H1 (cell line): ENCODE measurements around the gene ARHGAP10. TPM values are rescaled to one million over a fixed set of nuclear protein-coding genes. Genes with fewer than 3 reads are reported as not detected.

Experiments
- CTCF ChIA-PET: fragments of 300-600 bp; sonication (Branson Sonifier 250); formaldehyde crosslinking; loops from one replicate; lab custom pipeline; 2021; ENCODE audit not compliant: partially characterized antibody; lab: Charles Lee
- POLR2A ChIA-PET: fragments of 300-600 bp; sonication (Branson Sonifier 250); formaldehyde crosslinking; loops from one replicate; lab custom pipeline; 2021; ENCODE audit warnings: inconsistent platforms; ENCODE audit not compliant: partially characterized antibody; lab: Charles Lee
- DNase-seq, 2 experiments: peaks; one replicate each; pipeline versions ENCODE4 v3.0.0 to v3.0.0-alpha.2; 2010 to 2022; ENCODE audit warnings: low spot score in 2 of 2, low read depth in 1 of 2, mixed read lengths in 1 of 2
- FAIRE-seq: peaks from 2 replicates; lab custom pipeline; 2011; peaks lifted over from hg19 to GRCh38; lab: Jason Lieb, UNC
- H2AFZ ChIP-seq: 2 replicates; pipeline ENCODE4 v1.8.1; 2012; ENCODE audit warnings: low read length, inconsistent platforms
- H2AK5ac ChIP-seq: 2 replicates; pipeline ENCODE4 v1.6.1; 2013; ENCODE audit warnings: low read depth, low read length
- H2BK120ac ChIP-seq: replicated peaks from 2 replicates; pipeline ENCODE3; 2013; ENCODE audit warnings: low read depth, low read length, inconsistent platforms
- H2BK12ac ChIP-seq: 2 replicates; pipeline ENCODE4 v1.6.1; 2013; ENCODE audit warnings: low read depth, low read length
- H2BK15ac ChIP-seq: 2 replicates; pipeline ENCODE4 v1.6.1; 2013; ENCODE audit warnings: low read length
- H2BK20ac ChIP-seq: 2 replicates; pipeline ENCODE4 v1.6.1; 2013; ENCODE audit warnings: low read length
- H2BK5ac ChIP-seq: 2 replicates; pipeline ENCODE4 v1.6.1; 2013; ENCODE audit warnings: low read depth, low read length
- H3K14ac ChIP-seq: 2 replicates; pipeline ENCODE4 v1.6.1; 2013; ENCODE audit warnings: inconsistent platforms; ENCODE audit not compliant: insufficient read length
- H3K18ac ChIP-seq: 2 replicates; pipeline ENCODE4 v1.6.1; 2013; ENCODE audit warnings: low read length; ENCODE audit errors: extremely low read depth
- H3K23ac ChIP-seq: 2 replicates; pipeline ENCODE4 v1.6.1; 2013; ENCODE audit warnings: inconsistent platforms; ENCODE audit not compliant: insufficient read length
- H3K23me2 ChIP-seq: 2 replicates; pipeline ENCODE4 v1.6.1; 2013; ENCODE audit warnings: low read depth, low read length
- H3K27ac ChIP-seq: 2 replicates; pipeline ENCODE4 v1.6.1; 2011; ENCODE audit warnings: low read depth, low read length, inconsistent platforms
- H3K27me3 ChIP-seq, 4 experiments: replicated peaks in 1 of 4; 1 replicate in 1 of 4; 2 replicates in 3 of 4; pipeline versions ENCODE4 v1.6.1 to v1.8.1; 2011 to 2013; ENCODE audit warnings: low read length in 3 of 4, mild to moderate bottlenecking in 3 of 4, inconsistent platforms in 2 of 4, mixed read lengths in 2 of 4, moderate library complexity in 1 of 4; ENCODE audit not compliant: control insufficient read depth in 3 of 4, insufficient read depth in 3 of 4; ENCODE audit errors: extremely low read depth in 1 of 4
- H3K36me3 ChIP-seq, 4 experiments: 2 replicates each; pipeline versions ENCODE4 v1.6.1 to v1.8.1; 2011 to 2013; ENCODE audit warnings: mild to moderate bottlenecking in 4 of 4, low read length in 3 of 4, moderate library complexity in 2 of 4, control low read depth in 1 of 4, inconsistent platforms in 1 of 4; ENCODE audit not compliant: insufficient read depth in 4 of 4, control insufficient read depth in 2 of 4
- H3K4ac ChIP-seq: replicated peaks from 2 replicates; pipeline ENCODE3; 2013; ENCODE audit warnings: low read length, low read depth, mixed read lengths, inconsistent platforms; ENCODE audit not compliant: insufficient read length
- H3K4me1 ChIP-seq, 4 experiments: replicated peaks in 1 of 4; 1 replicate in 1 of 4; 2 replicates in 3 of 4; pipeline versions ENCODE4 v1.6.1 to v1.8.1; 2011 to 2013; ENCODE audit warnings: low read length in 3 of 4, inconsistent platforms in 2 of 4, mixed read lengths in 1 of 4; ENCODE audit not compliant: insufficient read depth in 4 of 4, control insufficient read depth in 3 of 4
- H3K4me2 ChIP-seq, 2 experiments: 2 replicates each; pipeline versions ENCODE4 v1.6.1 to v1.8.1; 2011 to 2013; ENCODE audit warnings: low read depth in 2 of 2, low read length in 2 of 2, control low read depth in 1 of 2, inconsistent platforms in 1 of 2, mild to moderate bottlenecking in 1 of 2; ENCODE audit not compliant: insufficient read depth in 1 of 2
- H3K4me3 ChIP-seq, 4 experiments: fragments of 200-600, 300-600 bp in 1 of 4; sonication (generic), shearing (Covaris generic), sonication (Bioruptor Twin) in 1 of 4; 2 replicates each; pipeline versions ENCODE4 v1.5.1 to v1.8.1; 2011 to 2016; ENCODE audit warnings: low read length in 4 of 4, low read depth in 3 of 4, control low read depth in 2 of 4, inconsistent platforms in 2 of 4, mild to moderate bottlenecking in 2 of 4, mixed read lengths in 1 of 4, moderate library complexity in 1 of 4; ENCODE audit not compliant: insufficient read depth in 2 of 4; ENCODE audit errors: extremely low read depth in 1 of 4
- H3K56ac ChIP-seq: replicated peaks from 2 replicates; pipeline ENCODE3; 2013; ENCODE audit warnings: low read depth, mild to moderate bottlenecking, mixed read lengths, low read length, inconsistent platforms; ENCODE audit not compliant: insufficient read length
- H3K79me1 ChIP-seq: 2 replicates; pipeline ENCODE4 v1.6.1; 2013; ENCODE audit warnings: low read depth, low read length, control low read depth
- H3K79me2 ChIP-seq, 2 experiments: 2 replicates each; pipeline versions ENCODE4 v1.6.1 to v1.8.1; 2012 to 2013; ENCODE audit warnings: low read length in 2 of 2, mild to moderate bottlenecking in 2 of 2, inconsistent platforms in 1 of 2; ENCODE audit not compliant: insufficient read depth in 2 of 2, control insufficient read depth in 1 of 2
- H3K9ac ChIP-seq, 4 experiments: replicated peaks in 1 of 4; 1 replicate in 1 of 4; 2 replicates in 3 of 4; pipeline versions ENCODE4 v1.6.1 to v1.8.1; 2011 to 2013; ENCODE audit warnings: low read depth in 3 of 4, low read length in 3 of 4, control low read depth in 2 of 4, mild to moderate bottlenecking in 2 of 4, moderate library complexity in 2 of 4, inconsistent platforms in 1 of 4; ENCODE audit errors: extremely low read depth in 1 of 4
- H3K9me3 ChIP-seq, 2 experiments: 2 replicates each; pipeline versions ENCODE4 v1.6.1 to v1.8.1; 2012 to 2013; ENCODE audit warnings: mild to moderate bottlenecking in 2 of 2, moderate library complexity in 2 of 2, control low read depth in 1 of 2, inconsistent platforms in 1 of 2, low read depth in 1 of 2, low read length in 1 of 2, mixed read lengths in 1 of 2; ENCODE audit not compliant: insufficient read depth in 2 of 2
- H4K20me1 ChIP-seq, 2 experiments: replicated peaks in 1 of 2; 2 replicates each; pipeline versions ENCODE3 to v1.8.1; 2011 to 2013; ENCODE audit warnings: inconsistent platforms in 2 of 2, low read length in 2 of 2, mild to moderate bottlenecking in 1 of 2; ENCODE audit not compliant: insufficient read depth in 2 of 2, control insufficient read depth in 1 of 2
- H4K5ac ChIP-seq: 2 replicates; pipeline ENCODE4 v1.6.1; 2013; ENCODE audit warnings: low read length, low read depth, mixed read lengths, inconsistent platforms; ENCODE audit not compliant: insufficient read length
- H4K8ac ChIP-seq: 2 replicates; pipeline ENCODE4 v1.8.0; 2013; ENCODE audit warnings: mild to moderate bottlenecking, moderate library complexity, low read length, inconsistent platforms; ENCODE audit not compliant: insufficient read depth; ENCODE audit errors: extremely low read depth
- H4K91ac ChIP-seq: replicated peaks from 2 replicates; pipeline ENCODE3; 2013; ENCODE audit warnings: low read length, mixed read lengths, inconsistent platforms; ENCODE audit not compliant: insufficient read length
- ATF3 ChIP-seq: IDR thresholded peaks from 2 replicates; pipeline ENCODE4 v1.6.1; 2011; ENCODE audit warnings: low read depth, mild to moderate bottlenecking, low read length; ENCODE audit not compliant: insufficient read depth
- EGR1 ChIP-seq: IDR thresholded peaks from 2 replicates; pipeline ENCODE4 v1.6.1; 2011; ENCODE audit warnings: low read depth, low read length, borderline replicate concordance
- HDAC2 ChIP-seq, 2 experiments: fragments of 300-600 bp in 1 of 2; sonication (generic) in 1 of 2; IDR thresholded peaks; 2 replicates each; pipeline ENCODE4 v1.6.1; 2011 to 2012; ENCODE audit warnings: low read depth in 2 of 2, low read length in 2 of 2, mild to moderate bottlenecking in 2 of 2, moderate library complexity in 2 of 2, borderline replicate concordance in 1 of 2, inconsistent platforms in 1 of 2
- JUN ChIP-seq: IDR thresholded peaks from 2 replicates; pipeline ENCODE4 v1.6.1; 2011; ENCODE audit warnings: low read depth, mild to moderate bottlenecking, improper control_type of control experiment, low read length
- KDM1A ChIP-seq: fragments of 200-600, 300-600 bp; sonication (generic); IDR thresholded peaks from 2 replicates; pipeline ENCODE4 v1.7.1; 2016; ENCODE audit warnings: mild to moderate bottlenecking, low read length, borderline replicate concordance
- MAFK ChIP-seq: IDR thresholded peaks from 2 replicates; pipeline ENCODE4 v1.6.1; 2012; ENCODE audit warnings: low read depth, mild to moderate bottlenecking, improper control_type of control experiment, low read length
- PHF8 ChIP-seq: fragments of 200-600 bp; sonication (generic); conservative IDR thresholded peaks from 2 replicates; pipeline ENCODE4 v1.7.1; 2012; ENCODE audit warnings: low read depth, mild to moderate bottlenecking, inconsistent platforms, low read length, moderate library complexity
- RAD21 ChIP-seq, 2 experiments: IDR thresholded peaks in 1 of 2; conservative IDR thresholded peaks in 1 of 2; 2 replicates each; pipeline ENCODE4 v1.6.1; 2011; ENCODE audit warnings: low read depth in 2 of 2, low read length in 2 of 2, improper control_type of control experiment in 1 of 2, inconsistent platforms in 1 of 2, mild to moderate bottlenecking in 1 of 2, moderate library complexity in 1 of 2
- SIRT6 ChIP-seq: IDR thresholded peaks from one replicate; pipeline ENCODE4 v1.7.1; 2012; ENCODE audit warnings: low read length, inconsistent platforms
- SRF ChIP-seq: IDR thresholded peaks from 2 replicates; pipeline ENCODE4 v1.6.1; 2011; ENCODE audit warnings: mild to moderate bottlenecking, low read depth, low read length, moderate library complexity
- TAF7 ChIP-seq: optimal IDR thresholded peaks from 2 replicates; pipeline ENCODE3; 2011; ENCODE audit warnings: low read depth, mild to moderate bottlenecking, inconsistent platforms, low read length, moderate library complexity, borderline replicate concordance
- USF2 ChIP-seq: IDR thresholded peaks from 2 replicates; pipeline ENCODE4 v1.6.1; 2011; ENCODE audit warnings: low read length, improper control_type of control experiment
- WGBS, 2 experiments: shearing (Covaris generic) in 1 of 2; methylation state at CpG; one replicate each; pipeline versions ENCODE4 v1.1.6 to v1.1.7; 2013 to 2015; ENCODE audit warnings: low lambda C conversion rate in 2 of 2, mixed read lengths in 2 of 2, inconsistent platforms in 1 of 2, low coverage in 1 of 2, missing lambda C conversion rate in 1 of 2; ENCODE audit not compliant: insufficient replicate concordance in 2 of 2, insufficient coverage in 1 of 2, insufficient read length in 1 of 2; ENCODE audit errors: extremely low coverage in 1 of 2, missing lambda C conversion rate in 1 of 2; 5-methylcytosine and 5-hydroxymethylcytosine counted together
- polyA plus RNA-seq, 7 experiments: library from polyadenylated mRNA; depleted of rRNA in 3 of 7; stranded (reverse) in 5 of 7; unstranded in 2 of 7; fragments of >200 nt in 5 of 7; fragments of 200-250 nt in 2 of 7; gene quantifications; 1 replicate in 5 of 7; 2 replicates in 1 of 7; 4 replicates in 1 of 7; pipeline versions ENCODE4 v1.2.1 to v1.2.3, GENCODE V29; 2011 to 2013; ENCODE audit warnings: missing spikeins in 2 of 7, mixed read lengths in 2 of 7
- total RNA-seq: library from RNA; stranded (reverse); fragmentation: NEBNext Ultra II Directional; extraction: Animal tissue kit (Norgen Biotek cat#: 25700); gene quantifications from 2 replicates; pipeline ENCODE4 v1.2.1, GENCODE V29; 2021

The ARHGAP10 gene
- total and polyA plus RNA-seq, 2 of the 8 experiments (the other 6 are each of a cell fraction or from before 2014, with no cell fraction given), result 3.7 to 6.1 TPM

DNA sequence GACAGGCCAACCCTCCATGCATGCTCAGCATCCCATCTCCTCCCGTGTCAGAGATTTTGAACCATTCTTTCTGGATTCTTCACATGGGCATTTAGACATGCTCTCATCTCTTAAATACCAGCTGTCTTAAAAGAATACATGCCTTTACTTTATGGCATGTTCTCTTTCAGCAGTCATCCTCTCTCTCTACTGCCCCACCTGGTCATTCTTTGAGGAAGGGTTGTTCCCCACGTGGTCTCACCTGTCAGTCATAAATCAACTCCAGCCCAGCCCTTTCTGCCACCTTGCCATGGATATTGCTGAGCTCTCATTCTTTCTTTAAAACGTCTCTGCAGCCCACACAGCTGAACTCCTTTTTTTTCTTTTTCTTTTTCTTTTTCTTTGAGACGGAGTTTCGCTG lies 111.3 kb downstream of the ARHGAP10 start:
- Histone ChIP-seq H3K23ac (no peak overlapping the region), H4K8ac (no peak overlapping the region), H3K36me3 (no peaks in the 10 kb centered on the region), H3K27ac (no peak overlapping the region), H3K14ac (no peak overlapping the region), H3K4me1 (peaks cover 0 to 10% (median 4%) of the 10 kb centered on the region in 4 experiments; a peak in 4 of 7 replicates), H2BK5ac (no peak overlapping the region), H4K5ac (no peak overlapping the region), H2BK12ac (no peak overlapping the region), H3K56ac (no peak overlapping the region), H3K79me2 (no peaks in the 10 kb centered on the region), H4K20me1 (no peaks in the 10 kb centered on the region), H3K23me2 (no peaks in the 10 kb centered on the region), H3K9me3 (no peaks in the 10 kb centered on the region), H3K79me1 (no peaks in the 10 kb centered on the region), H2BK120ac (no peak overlapping the region), H3K9ac (no peak overlapping the region), H2BK20ac (no peak overlapping the region), H3K27me3 (no peaks in the 10 kb centered on the region), H2AK5ac (no peak overlapping the region), H4K91ac (no peak overlapping the region), H3K4me2 (no peak overlapping the region), H3K4me3 (no peak overlapping the region), H2AFZ (no peak overlapping the region), H3K18ac (no peak overlapping the region), H2BK15ac (no peak overlapping the region), H3K4ac (no peak overlapping the region)
- ChIA-PET CTCF (interaction anchor here (0.7 to 6.5 kb wide), 24 partner anchors 9 to 436 kb away, joined by 3 to 20 read pairs (median 4); partner anchors contain the start of gene PRMT9), POLR2A (no interaction called here)
- no peak for DNase-seq
- WGBS, 2 experiments, result 72% methylated on average over 5 of the region's 5 CpGs; no CpG with 5 or more reads in 1 of the 2 experiments
- peak; percentile 7 for FAIRE-seq
- TF ChIP-seq RAD21 (IDR thresholded peaks at IDR 0.05 in 1 of 2, conservative IDR thresholded peaks at IDR 0.05 in 1 of 2; ENCODE audit: low read depth in 2 of 2, low read length in 2 of 2) (peak; percentile 31 to 34; a peak in 3 of 4 replicates), KDM1A (no peak), HDAC2 (IDR thresholded peaks at IDR 0.05; ENCODE audit: borderline replicate concordance in 1 of 2, low read depth in 2 of 2, low read length in 2 of 2) (no peak), EGR1 (no peak), TAF7 (no peak), USF2 (peak; percentile 61), JUN (no peak), ATF3 (0 out of 2 replicates have a peak, but pooled peaks have one; percentile 38), MAFK (no peak), SIRT6 (no peak), PHF8 (no peak), SRF (no peak)
